GM23248 (cell line): ENCODE data around the gene NSUN7. TPM values are rescaled to one million over a fixed set of nuclear protein-coding genes. Genes with fewer than 3 reads are reported as not detected.
"Not testable (repeated sequence)": the region's sequence is repeated elsewhere in the genome, so short reads cannot be mapped to it uniquely, and the experiment has no call there.

Experiments used
- DNase-seq: peaks from one replicate; pipeline ENCODE4 v3.0.0-alpha.2; 2015
- H2AFZ ChIP-seq: fragments of 200-600 bp; sonication (generic); 2 replicates; pipeline ENCODE4 v1.6.1; 2016; ENCODE audit warnings: antibody characterized with exemption
- H3F3A ChIP-seq: fragments of 200-600 bp; sonication (generic); 2 replicates; pipeline ENCODE4 v1.6.1; 2016; ENCODE audit warnings: mild to moderate bottlenecking, antibody characterized with exemption, mixed run types; ENCODE audit not compliant: insufficient read depth
- H3K27ac ChIP-seq: fragments of 200-600 bp; sonication (generic); 2 replicates; pipeline ENCODE4 v1.5.1; 2016; ENCODE audit warnings: mild to moderate bottlenecking
- H3K27me3 ChIP-seq: fragments of 200-600 bp; sonication (generic); replicated peaks from 2 replicates; pipeline ENCODE4 v1.6.1; 2016; ENCODE audit warnings: mild to moderate bottlenecking; ENCODE audit not compliant: insufficient read depth
- H3K36me3 ChIP-seq: fragments of 200-600 bp; sonication (generic); 2 replicates; pipeline ENCODE4 v1.6.1; 2016; ENCODE audit warnings: low read depth, mild to moderate bottlenecking
- H3K4me1 ChIP-seq: fragments of 200-600 bp; sonication (generic); 2 replicates; pipeline ENCODE4 v1.6.1; 2016; ENCODE audit warnings: mild to moderate bottlenecking; ENCODE audit not compliant: insufficient read depth
- H3K4me2 ChIP-seq: fragments of 200-600 bp; sonication (generic); one replicate; pipeline ENCODE4 v1.6.1; 2016; ENCODE audit warnings: mild to moderate bottlenecking; ENCODE audit not compliant: unreplicated experiment
- H3K4me3 ChIP-seq: fragments of 200-600 bp; sonication (generic); 2 replicates; pipeline ENCODE4 v1.5.1; 2016; ENCODE audit warnings: mild to moderate bottlenecking
- H3K79me2 ChIP-seq: fragments of 200-600 bp; sonication (generic); 2 replicates; pipeline ENCODE4 v1.6.1; 2016; ENCODE audit warnings: mild to moderate bottlenecking; ENCODE audit not compliant: insufficient read depth
- H3K9ac ChIP-seq: fragments of 200-600 bp; sonication (generic); 2 replicates; pipeline ENCODE4 v1.6.1; 2016; ENCODE audit warnings: mild to moderate bottlenecking
- H3K9me2 ChIP-seq: fragments of 200-600 bp; sonication (generic); 2 replicates; pipeline ENCODE4 v1.6.1; 2016; ENCODE audit warnings: mixed run types, mild to moderate bottlenecking, moderate library complexity; ENCODE audit not compliant: insufficient read depth
- H3K9me3 ChIP-seq: fragments of 200-600 bp; sonication (generic); one replicate; pipeline ENCODE4 v1.6.1; 2017; ENCODE audit warnings: low read depth
- H4K20me1 ChIP-seq: fragments of 200-600 bp; sonication (generic); 2 replicates; pipeline ENCODE4 v1.6.0; 2016; ENCODE audit not compliant: insufficient read depth
- EZH2 ChIP-seq: fragments of 200-600 bp; sonication (generic); IDR thresholded peaks from 2 replicates; pipeline ENCODE4 v1.6.1; 2018; ENCODE audit warnings: antibody characterized with exemption, mild to moderate bottlenecking; ENCODE audit not compliant: insufficient read depth, poor library complexity, severe bottlenecking
- EZH2phosphoT487 ChIP-seq: fragments of 200-600 bp; sonication (generic); IDR thresholded peaks from 2 replicates; pipeline ENCODE4 v1.6.1; 2018; ENCODE audit warnings: antibody characterized with exemption, moderate library complexity, mild to moderate bottlenecking, low read depth; ENCODE audit not compliant: insufficient read depth
- WGBS, 2 experiments: methylation state at CpG; one replicate each; pipeline ENCODE4 v1.1.6; 2015 to 2017; ENCODE audit warnings: low lambda C conversion rate in 2 of 2, low coverage in 1 of 2; ENCODE audit errors: missing lambda C conversion rate in 2 of 2; 5-methylcytosine and 5-hydroxymethylcytosine counted together
- in situ Hi-C: fragments of 300-500 bp; cut with MboI; formaldehyde crosslinking; loops from 2 replicates; pipeline ENCODE4 v1.15.0; 2020
- polyA plus RNA-seq: library from polyadenylated mRNA; unstranded; fragments of >200 nt; fragmentation: Nextera tagmentation; extraction: Ambion mirVana; gene quantifications from 2 replicates; pipeline ENCODE4 v1.2.1, GENCODE V29; 2016
- total RNA-seq: library from RNA; depleted of rRNA; stranded (reverse); fragments of >200 nt; shearing (Covaris generic); gene quantifications from 2 replicates; pipeline ENCODE4 v1.2.3, GENCODE V29; 2014

NSUN7 gene
- total and polyA plus RNA-seq, 2 experiments from 2014 or later, result 0.05 TPM; not detected in 1

GRCh38 chr4:40812856-40813255 is 63.1 kb downstream of the NSUN7 start:
- no peak for DNase-seq
- Histone ChIP-seq H3K36me3 (peaks cover 16% of the 10 kb centered on the region; the same call in 1 of the 2 replicates), H3K79me2 (no peaks in the 10 kb centered on the region), H3K4me3 (no peak overlapping the region), H3K27me3 (no peaks in the 10 kb centered on the region), H3K4me2 (no peak overlapping the region), H3K4me1 (peaks cover 8% of the 10 kb centered on the region; the same call in 1 of the 2 replicates), H4K20me1 (no peaks in the 10 kb centered on the region), H3K9ac (no peak overlapping the region), H3K9me3 (no peaks in the 10 kb centered on the region), H3K27ac (no peak overlapping the region; the same call in 1 of the 2 replicates), H3K9me2 (no peaks in the 10 kb centered on the region), H3F3A (no peaks in the 10 kb centered on the region; the same call in 1 of the 2 replicates), H2AFZ (no peak overlapping the region)
- in situ Hi-C loops, result no loop called here
- TF ChIP-seq EZH2phosphoT487 (no peak), EZH2 (no peak)
- WGBS, 2 experiments, result 38 to 49% methylated on average over 2 of the region's 2 CpGs

GRCh38 chr4:40817157-40817556 is 67.4 kb downstream of the NSUN7 start:
- H3K4me3 ChIP-seq, H3K4me2 ChIP-seq, H3K9me3 ChIP-seq, H3K9ac ChIP-seq, DNase-seq, H2AFZ ChIP-seq, H3K79me2 ChIP-seq, H3K4me1 ChIP-seq, H3F3A ChIP-seq, in situ Hi-C loops, H4K20me1 ChIP-seq, H3K27me3 ChIP-seq, H3K9me2 ChIP-seq, H3K27ac ChIP-seq: not testable (repeated sequence)
- WGBS, 2 experiments, result 83 to 90% methylated on average over 6 of the region's 6 CpGs
- peaks cover 16% of the 10 kb centered on the region; the same call in 1 of the 2 replicates for H3K36me3 ChIP-seq

GRCh38 chr4:40820101-40820500 is 70.3 kb downstream of the NSUN7 start:
- no peaks in the 10 kb centered on the region for H3K9me2 ChIP-seq
- H3F3A ChIP-seq, result no peaks in the 10 kb centered on the region
- no peaks in the 10 kb centered on the region for H3K79me2 ChIP-seq
- no peak overlapping the region for H3K4me3 ChIP-seq
- peaks cover 13% of the 10 kb centered on the region; the same call in 1 of the 2 replicates for H3K36me3 ChIP-seq
- TF ChIP-seq EZH2, result no peak
- no peak for TF ChIP-seq EZH2phosphoT487
- peaks cover 8% of the 10 kb centered on the region; the same call in 1 of the 2 replicates for H3K4me1 ChIP-seq
- H2AFZ ChIP-seq, result no peak overlapping the region
- H3K27ac ChIP-seq, result no peak overlapping the region
- no peak overlapping the region for H3K4me2 ChIP-seq
- H4K20me1 ChIP-seq, result no peaks in the 10 kb centered on the region
- no peak for DNase-seq
- H3K27me3 ChIP-seq, result no peaks in the 10 kb centered on the region
- H3K9me3 ChIP-seq, result no peaks in the 10 kb centered on the region
- H3K9ac ChIP-seq, result no peak overlapping the region
- WGBS, 2 experiments, result 94 to 95% methylated on average over 11 of the region's 11 CpGs
- in situ Hi-C loops, result no loop called here

GRCh38 chr4:40822420-40823166 is 72.8 kb downstream of the NSUN7 start:
- no peak for DNase-seq
- Histone ChIP-seq H3K9ac (no peak overlapping the region), H3K27ac (no peak overlapping the region), H4K20me1 (no peaks in the 10 kb centered on the region), H3K4me2 (no peak overlapping the region), H3K79me2 (no peaks in the 10 kb centered on the region), H3K36me3 (0 out of 2 replicates have a peak, but pooled peaks cover 4% of the 10 kb centered on the region), H3K9me2 (no peaks in the 10 kb centered on the region), H2AFZ (no peak overlapping the region), H3F3A (no peaks in the 10 kb centered on the region), H3K4me1 (no peaks in the 10 kb centered on the region), H3K27me3 (no peaks in the 10 kb centered on the region), H3K9me3 (no peaks in the 10 kb centered on the region), H3K4me3 (no peak overlapping the region)
- WGBS, 2 experiments, result 75 to 77% methylated on average over 8 of the region's 8 CpGs
- TF ChIP-seq EZH2phosphoT487 (no peak), EZH2 (no peak)
- in situ Hi-C loops, result no loop called here
